Measurements from ENCODE around the gene MORF4L2. TPM values are rescaled to one million over a fixed set of nuclear protein-coding genes. Genes with fewer than 3 reads are reported as not detected.

The MORF4L2 gene
- total and polyA plus RNA-seq, 2 of the 8 experiments (the other 6 are each of a cell fraction or from before 2014, with no cell fraction given): 235 to 373 TPM

- TF ChIP-seq YY1 (IDR thresholded peaks at IDR 0.05; ENCODE audit: low read depth, low read length): no peak
- peak; percentile 55 for TF ChIP-seq MAX (IDR thresholded peaks at IDR 0.05)
- TF ChIP-seq RBBP5 (IDR thresholded peaks at IDR 0.05; ENCODE audit: borderline replicate concordance, low read depth, low read length): 0 out of 2 replicates have a peak, but pooled peaks have one; percentile 24
- TF ChIP-seq POLR2AphosphoS5 (IDR thresholded peaks at IDR 0.05; ENCODE audit: low read depth, low read length): 0 out of 2 replicates have a peak, but pooled peaks have one; percentile 1
- peak; percentile 40 for TF ChIP-seq TAF7 (optimal IDR thresholded peaks at IDR 0.05; ENCODE audit: borderline replicate concordance, low read depth, low read length)
- peak; percentile 37 for TF ChIP-seq KDM4A (IDR thresholded peaks at IDR 0.05; ENCODE audit: low read depth, low read length, severe bottlenecking)
- peak; percentile 36; the same call in 1 of the 2 replicates for TF ChIP-seq TAF1 (IDR thresholded peaks at IDR 0.05; ENCODE audit: low read depth, low read length)
These were observed 57.0 kb downstream of the MORF4L2 start (continued) for GRCh38 chrX:103629318-103630170.
